NCI-H187 (cell line): Measurements from ENCODE around the gene KIF2C.
"Not testable (repeated sequence)": the region's sequence is repeated elsewhere in the genome, so short reads cannot be mapped to it uniquely, and the experiment has no call there.

Source experiments
- DNase-seq, 2 experiments: peaks; one replicate each; lab custom pipeline; 2025; lab: John Stamatoyannopoulos, UW

KIF2C gene

GRCh38 chr1:44775930-44776729, 36.5 kb downstream of the KIF2C start:
- no peak for DNase-seq

- no peak for DNase-seq
Measured at GRCh38 chr1:44776730-44777068, 37.1 kb downstream of the KIF2C start.

- no peak for DNase-seq
Measured at GRCh38 chr1:44777547-44777946, 37.9 kb downstream of the KIF2C start.

GRCh38 chr1:44777969-44778635, 38.5 kb downstream of the KIF2C start:
- DNase-seq = no peak

- DNase-seq = no peak
Measured at GRCh38 chr1:44778705-44779576, 39.3 kb downstream of the KIF2C start.

GRCh38 chr1:44780583-44781121, 41.0 kb downstream of the KIF2C start:
- DNase-seq = no peak

- no peak for DNase-seq
Measured at GRCh38 chr1:44783697-44784093, 44.1 kb downstream of the KIF2C start.

- DNase-seq = no peak
Measured at GRCh38 chr1:44784094-44785028, 44.7 kb downstream of the KIF2C start.

- DNase-seq = no peak
Measured at GRCh38 chr1:44785029-44785380, 45.4 kb downstream of the KIF2C start.

- no peak for DNase-seq
Measured at GRCh38 chr1:44785501-44786137, 46.0 kb downstream of the KIF2C start.

- no peak for DNase-seq
Measured at GRCh38 chr1:44786138-44786840, 46.7 kb downstream of the KIF2C start.

- DNase-seq = no peak
Measured at GRCh38 chr1:44786841-44787426, 47.3 kb downstream of the KIF2C start.

GRCh38 chr1:44787506-44787905, 47.9 kb downstream of the KIF2C start:
- no peak for DNase-seq

GRCh38 chr1:44788120-44788860, 48.7 kb downstream of the KIF2C start, which contains the start of gene BEST4:
BEST4 (minus strand) TSS chr1:44788170; CDS start chr1:44787705, 465 bp downstream.
- no peak for DNase-seq

GRCh38 chr1:44790968-44791801, 51.5 kb downstream of the KIF2C start:
- no peak for DNase-seq

GRCh38 chr1:44792736-44793502, 53.3 kb downstream of the KIF2C start:
- DNase-seq = no peak

GRCh38 chr1:44797886-44798285, 58.2 kb downstream of the KIF2C start:
- not testable (repeated sequence) for DNase-seq
